MM.1S (cell line): ENCODE data around the gene CHMP1A.

Source experiments
- CTCF ChIP-seq: fragments of 300-600 bp; sonication (generic); IDR thresholded peaks from 2 replicates; pipeline ENCODE4 v1.5.1; 2016; ENCODE audit warnings: antibody characterized with exemption, low read length, mixed read lengths
- EZH2phosphoT487 ChIP-seq: fragments of 300-600 bp; sonication (generic); IDR thresholded peaks from 2 replicates; pipeline ENCODE4 v1.6.1; 2018; ENCODE audit warnings: antibody characterized with exemption, low read length

- TF ChIP-seq CTCF, result no peak
- no peak for TF ChIP-seq EZH2phosphoT487
Observed at GRCh38 chr16:89653656-89654295, 3.7 kb downstream of the CHMP1A start.
